ENCODE results near the gene SLC9B2.

DNA sequence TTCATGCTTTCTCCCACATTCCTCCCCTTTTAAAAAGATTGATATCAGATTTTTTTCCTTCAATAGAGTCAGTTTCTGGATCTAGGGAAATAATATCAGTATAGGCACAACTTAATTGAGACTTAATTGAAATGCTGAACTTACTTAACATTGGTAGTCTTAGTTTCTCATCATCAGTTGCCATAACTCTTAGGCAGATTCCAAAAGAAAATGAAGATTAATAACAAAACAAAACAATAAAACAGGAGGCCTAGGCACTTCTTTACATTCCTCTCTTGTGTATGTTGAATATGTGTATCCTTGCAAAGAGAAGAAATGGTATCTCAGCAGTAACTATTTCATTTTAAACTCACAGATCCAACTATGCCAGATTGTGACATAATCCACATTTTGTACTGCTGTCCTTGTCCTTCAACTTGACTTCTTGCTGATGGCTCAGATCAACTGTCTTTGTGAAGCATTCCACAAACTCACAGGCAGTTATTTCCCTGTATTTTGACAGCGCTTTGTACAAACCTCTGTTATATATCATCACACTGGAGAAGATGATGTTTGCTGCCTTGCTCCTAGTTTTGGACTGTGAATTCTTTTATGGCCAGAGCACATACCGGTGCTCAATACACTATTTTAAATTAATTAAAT, 9.1 kb upstream of the SLC9B2 start:
- TF ChIP-seq, protein P1, sequence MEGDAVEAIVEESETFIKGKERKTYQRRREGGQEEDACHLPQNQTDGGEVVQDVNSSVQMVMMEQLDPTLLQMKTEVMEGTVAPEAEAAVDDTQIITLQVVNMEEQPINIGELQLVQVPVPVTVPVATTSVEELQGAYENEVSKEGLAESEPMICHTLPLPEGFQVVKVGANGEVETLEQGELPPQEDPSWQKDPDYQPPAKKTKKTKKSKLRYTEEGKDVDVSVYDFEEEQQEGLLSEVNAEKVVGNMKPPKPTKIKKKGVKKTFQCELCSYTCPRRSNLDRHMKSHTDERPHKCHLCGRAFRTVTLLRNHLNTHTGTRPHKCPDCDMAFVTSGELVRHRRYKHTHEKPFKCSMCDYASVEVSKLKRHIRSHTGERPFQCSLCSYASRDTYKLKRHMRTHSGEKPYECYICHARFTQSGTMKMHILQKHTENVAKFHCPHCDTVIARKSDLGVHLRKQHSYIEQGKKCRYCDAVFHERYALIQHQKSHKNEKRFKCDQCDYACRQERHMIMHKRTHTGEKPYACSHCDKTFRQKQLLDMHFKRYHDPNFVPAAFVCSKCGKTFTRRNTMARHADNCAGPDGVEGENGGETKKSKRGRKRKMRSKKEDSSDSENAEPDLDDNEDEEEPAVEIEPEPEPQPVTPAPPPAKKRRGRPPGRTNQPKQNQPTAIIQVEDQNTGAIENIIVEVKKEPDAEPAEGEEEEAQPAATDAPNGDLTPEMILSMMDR (conservative IDR thresholded peaks at IDR 0.05), result no peak
- TF ChIP-seq EZH2 (IDR thresholded peaks at IDR 0.05; ENCODE audit: low read depth), result no peak

Measured in PC-9 (cell line).